ENCODE results near the gene FNIP2.

The FNIP2 gene

GRCh38 chr4:158786121-158786601 lies 17.3 kb downstream of the FNIP2 start (continued):
- TF ChIP-seq ZNF639 (tag by site-specific recombination; IDR thresholded peaks at IDR 0.05): no peak
- TF ChIP-seq ZNF335 (tag by site-specific recombination; conservative IDR thresholded peaks at IDR 0.05): no peak
- peak; percentile 62; the same call in 1 of the 2 replicates for TF ChIP-seq WT1 (tag by site-specific recombination; IDR thresholded peaks at IDR 0.05)
- no peak for TF ChIP-seq HOXC10 (CRISPR knock-in tag; IDR thresholded peaks at IDR 0.05)
- TF ChIP-seq SP2 (tag by site-specific recombination; IDR thresholded peaks at IDR 0.05): no peak
- TF ChIP-seq SALL2 (tag by site-specific recombination; IDR thresholded peaks at IDR 0.05; ENCODE audit: borderline replicate concordance): no peak
- no peak for TF ChIP-seq ATF2 (tag by site-specific recombination; IDR thresholded peaks at IDR 0.05; ENCODE audit: low read depth)
- no peak for TF ChIP-seq ZNF704 (tag by site-specific recombination; IDR thresholded peaks at IDR 0.05)
- TF ChIP-seq ZEB2 (tag by site-specific recombination; IDR thresholded peaks at IDR 0.05): peak; percentile 40; the same call in 1 of the 2 replicates
- peak; percentile 84 for TF ChIP-seq ZNF843 (tag by site-specific recombination; IDR thresholded peaks at IDR 0.05)
- peak; percentile 68 for TF ChIP-seq ZXDB (tag by site-specific recombination; IDR thresholded peaks at IDR 0.05)
- TF ChIP-seq ZNF792 (tag by site-specific recombination; IDR thresholded peaks at IDR 0.05): no peak
- TF ChIP-seq IKZF3 (tag by site-specific recombination; IDR thresholded peaks at IDR 0.05): peak; percentile 42; the same call in 1 of the 2 replicates
- TF ChIP-seq ZBTB8A (tag by site-specific recombination; IDR thresholded peaks at IDR 0.05): no peak
- TF ChIP-seq ZNF426 (tag by site-specific recombination; IDR thresholded peaks at IDR 0.05): no peak
- peak; percentile 47; the same call in 1 of the 2 replicates for TF ChIP-seq ZNF561 (tag by site-specific recombination; IDR thresholded peaks at IDR 0.05; ENCODE audit: borderline replicate concordance)
- no peak for TF ChIP-seq BCL11A (tag by site-specific recombination; IDR thresholded peaks at IDR 0.05; ENCODE audit: low read depth)
- TF ChIP-seq ZNF658 (tag by site-specific recombination; IDR thresholded peaks at IDR 0.05): no peak
- TF ChIP-seq ZNF777 (tag by site-specific recombination; IDR thresholded peaks at IDR 0.05; ENCODE audit: borderline replicate concordance): no peak
- TF ChIP-seq OVOL3 (tag by site-specific recombination; IDR thresholded peaks at IDR 0.05): no peak; the same call in 1 of the 2 replicates
- TF ChIP-seq ZNF18 (tag by site-specific recombination; IDR thresholded peaks at IDR 0.05): peak; percentile 90
- no peak for TF ChIP-seq ZIC2 (tag by site-specific recombination; IDR thresholded peaks at IDR 0.05)
- no peak for TF ChIP-seq ZNF140 (tag by site-specific recombination; IDR thresholded peaks at IDR 0.05)
- no peak for TF ChIP-seq ZNF549 (tag by site-specific recombination; IDR thresholded peaks at IDR 0.05)
- 0 out of 2 replicates have a peak, but pooled peaks have one; percentile 11 for TF ChIP-seq ZNF366 (tag by site-specific recombination; conservative IDR thresholded peaks at IDR 0.05)
- TF ChIP-seq SP7 (tag by site-specific recombination; IDR thresholded peaks at IDR 0.05): peak; percentile 27; the same call in 1 of the 2 replicates
- TF ChIP-seq ZNF311 (tag by site-specific recombination; IDR thresholded peaks at IDR 0.05; ENCODE audit: borderline replicate concordance): no peak
- no peak for TF ChIP-seq ZNF521 (tag by site-specific recombination; IDR thresholded peaks at IDR 0.05)
- TF ChIP-seq ZNF24 (tag by site-specific recombination; IDR thresholded peaks at IDR 0.05): no peak
- no peak for TF ChIP-seq ZNF837 (tag by site-specific recombination; IDR thresholded peaks at IDR 0.05)
- no peak for TF ChIP-seq ZBTB11 (tag by site-specific recombination; conservative IDR thresholded peaks at IDR 0.05; ENCODE audit: low read depth)
- no peak for TF ChIP-seq GLI4 (tag by site-specific recombination; IDR thresholded peaks at IDR 0.05)
